ENCODE results near the gene ARHGAP10.

DNA sequence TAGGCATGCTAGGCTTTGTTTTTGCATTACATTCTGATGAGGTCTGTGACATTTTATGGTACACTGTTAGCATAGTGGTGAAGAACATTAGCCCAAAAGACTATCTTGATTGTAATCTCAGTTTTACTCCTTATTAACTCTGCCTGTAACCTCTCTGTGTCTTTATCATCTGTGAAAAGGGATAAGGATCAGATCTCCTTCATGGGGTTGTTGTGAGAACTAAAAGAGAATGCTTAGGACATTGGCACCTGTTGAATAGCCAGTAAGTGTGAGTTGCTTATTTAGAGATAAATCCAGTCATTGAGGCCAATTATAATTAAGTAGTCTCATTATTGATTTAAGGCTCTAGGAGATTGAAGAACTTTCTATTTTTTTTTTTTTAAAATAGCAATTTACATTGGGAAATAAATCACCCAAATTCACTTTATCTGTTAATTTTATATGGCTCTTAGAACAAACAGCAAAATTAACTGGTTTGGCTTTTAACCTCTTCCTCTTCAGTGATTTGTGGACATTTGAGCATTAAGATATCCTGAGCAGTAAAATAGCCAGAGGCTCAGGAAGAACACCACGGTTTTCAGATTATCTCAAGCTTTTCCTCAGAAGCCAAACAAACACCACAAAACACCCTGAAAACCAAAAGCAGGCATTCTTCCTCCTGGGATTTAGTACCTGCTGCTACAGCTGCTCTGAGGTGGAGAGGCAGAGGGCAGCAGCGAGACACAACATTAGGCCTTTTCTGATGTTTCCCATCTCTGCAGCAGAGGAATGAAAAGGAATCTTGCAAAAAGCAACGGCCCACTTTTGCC, 192.9 kb downstream of the ARHGAP10 start:
- TF ChIP-seq, protein P1, sequence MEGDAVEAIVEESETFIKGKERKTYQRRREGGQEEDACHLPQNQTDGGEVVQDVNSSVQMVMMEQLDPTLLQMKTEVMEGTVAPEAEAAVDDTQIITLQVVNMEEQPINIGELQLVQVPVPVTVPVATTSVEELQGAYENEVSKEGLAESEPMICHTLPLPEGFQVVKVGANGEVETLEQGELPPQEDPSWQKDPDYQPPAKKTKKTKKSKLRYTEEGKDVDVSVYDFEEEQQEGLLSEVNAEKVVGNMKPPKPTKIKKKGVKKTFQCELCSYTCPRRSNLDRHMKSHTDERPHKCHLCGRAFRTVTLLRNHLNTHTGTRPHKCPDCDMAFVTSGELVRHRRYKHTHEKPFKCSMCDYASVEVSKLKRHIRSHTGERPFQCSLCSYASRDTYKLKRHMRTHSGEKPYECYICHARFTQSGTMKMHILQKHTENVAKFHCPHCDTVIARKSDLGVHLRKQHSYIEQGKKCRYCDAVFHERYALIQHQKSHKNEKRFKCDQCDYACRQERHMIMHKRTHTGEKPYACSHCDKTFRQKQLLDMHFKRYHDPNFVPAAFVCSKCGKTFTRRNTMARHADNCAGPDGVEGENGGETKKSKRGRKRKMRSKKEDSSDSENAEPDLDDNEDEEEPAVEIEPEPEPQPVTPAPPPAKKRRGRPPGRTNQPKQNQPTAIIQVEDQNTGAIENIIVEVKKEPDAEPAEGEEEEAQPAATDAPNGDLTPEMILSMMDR (conservative IDR thresholded peaks at IDR 0.05; ENCODE audit: low read length) = peak; percentile 47; the same call in 1 of the 2 replicates
- no peak for TF ChIP-seq EZH2phosphoT487 (IDR thresholded peaks at IDR 0.05; ENCODE audit: borderline replicate concordance, low read depth, low read length)
